ENCODE data around the gene SLC10A6.

DNA sequence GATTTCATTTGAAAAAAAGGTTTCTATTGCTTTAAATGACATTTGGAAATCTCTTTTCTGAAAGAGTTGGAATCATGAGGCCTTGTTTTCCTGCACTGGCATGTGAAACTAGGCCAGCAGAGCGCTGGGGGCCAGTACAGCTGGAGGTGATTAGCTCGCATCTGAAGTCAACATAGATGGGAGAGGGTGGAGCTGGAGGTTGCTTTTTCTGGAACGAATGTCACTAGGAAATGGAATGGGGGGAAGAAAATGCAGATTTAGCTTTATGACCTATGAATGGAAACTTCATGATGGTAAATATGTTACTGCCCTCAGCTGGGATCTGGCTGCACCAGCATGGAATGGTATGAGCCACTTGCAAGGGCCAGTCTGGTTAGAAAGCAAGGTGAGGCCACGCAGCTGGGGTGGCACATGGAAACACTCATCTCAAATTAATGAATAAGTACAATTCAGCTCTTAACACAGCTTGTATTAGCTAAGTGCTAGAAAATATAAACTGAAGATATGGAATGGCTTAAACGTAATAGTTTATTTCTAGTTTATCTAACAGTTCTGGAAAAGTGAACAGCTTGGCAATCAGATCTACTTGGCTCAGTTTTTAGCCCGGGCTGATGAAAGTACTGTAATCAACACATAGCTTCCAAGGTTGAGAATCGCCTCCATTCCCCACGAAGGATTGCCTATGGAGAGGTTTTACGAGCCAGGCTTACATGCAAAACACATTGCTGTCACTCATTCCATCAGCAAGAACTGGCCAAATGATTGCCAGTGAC lies 32.5 kb downstream of the SLC10A6 start:
- TF ChIP-seq, protein P1, sequence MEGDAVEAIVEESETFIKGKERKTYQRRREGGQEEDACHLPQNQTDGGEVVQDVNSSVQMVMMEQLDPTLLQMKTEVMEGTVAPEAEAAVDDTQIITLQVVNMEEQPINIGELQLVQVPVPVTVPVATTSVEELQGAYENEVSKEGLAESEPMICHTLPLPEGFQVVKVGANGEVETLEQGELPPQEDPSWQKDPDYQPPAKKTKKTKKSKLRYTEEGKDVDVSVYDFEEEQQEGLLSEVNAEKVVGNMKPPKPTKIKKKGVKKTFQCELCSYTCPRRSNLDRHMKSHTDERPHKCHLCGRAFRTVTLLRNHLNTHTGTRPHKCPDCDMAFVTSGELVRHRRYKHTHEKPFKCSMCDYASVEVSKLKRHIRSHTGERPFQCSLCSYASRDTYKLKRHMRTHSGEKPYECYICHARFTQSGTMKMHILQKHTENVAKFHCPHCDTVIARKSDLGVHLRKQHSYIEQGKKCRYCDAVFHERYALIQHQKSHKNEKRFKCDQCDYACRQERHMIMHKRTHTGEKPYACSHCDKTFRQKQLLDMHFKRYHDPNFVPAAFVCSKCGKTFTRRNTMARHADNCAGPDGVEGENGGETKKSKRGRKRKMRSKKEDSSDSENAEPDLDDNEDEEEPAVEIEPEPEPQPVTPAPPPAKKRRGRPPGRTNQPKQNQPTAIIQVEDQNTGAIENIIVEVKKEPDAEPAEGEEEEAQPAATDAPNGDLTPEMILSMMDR (conservative IDR thresholded peaks at IDR 0.05; ENCODE audit: low read length): no peak
- TF ChIP-seq EZH2phosphoT487 (IDR thresholded peaks at IDR 0.05; ENCODE audit: borderline replicate concordance): no peak
